Cardiac muscle cell (in vitro differentiated cells and primary cell): ENCODE measurements around the gene MRPS10. TPM values are rescaled to one million over a fixed set of nuclear protein-coding genes. Genes with fewer than 3 reads are reported as not detected.
A peak's percentile ranks its signal among the peaks of the same experiment; 100 is the strongest.
"Not testable (repeated sequence)": the region's sequence is repeated elsewhere in the genome, so short reads cannot be mapped to it uniquely, and the experiment has no call there.

ENCODE experiments used
- DNase-seq, 2 donors: peaks; one replicate each; pipeline versions ENCODE4 v3.0.0 to v3.0.0-alpha.2; 2010 to 2017; ENCODE audit warnings: low read depth in 1 of 2, low spot score in 1 of 2
- H3K27ac ChIP-seq: fragments of 200-600 bp; sonication (generic); 2 replicates; pipeline ENCODE4 v1.5.1; 2016
- H3K27me3 ChIP-seq: fragments of 200-600 bp; sonication (generic); 2 replicates; pipeline ENCODE4 v1.6.0; 2016; ENCODE audit warnings: control low read depth
- H3K36me3 ChIP-seq: fragments of 200-600 bp; sonication (generic); 2 replicates; pipeline ENCODE4 v1.5.1; 2016; ENCODE audit warnings: control low read depth
- H3K4me1 ChIP-seq: fragments of 200-600 bp; sonication (generic); 2 replicates; pipeline ENCODE4 v1.8.1; 2017; ENCODE audit warnings: low read depth, mild to moderate bottlenecking, mixed run types
- H3K4me3 ChIP-seq: fragments of 200-600 bp; sonication (generic); 2 replicates; pipeline ENCODE4 v1.5.1; 2016; ENCODE audit warnings: mild to moderate bottlenecking
- H3K9me3 ChIP-seq: fragments of 200-600 bp; sonication (generic); 2 replicates; pipeline ENCODE4 v1.5.1; 2017; ENCODE audit warnings: low read depth, mild to moderate bottlenecking, control low read depth
- polyA plus RNA-seq: library from polyadenylated mRNA; unstranded; fragments of >200 nt; fragmentation: Nextera tagmentation; extraction: Ambion mirVana; gene quantifications from 2 replicates; pipeline ENCODE4 v1.2.1, GENCODE V29; 2016
- total RNA-seq: library from RNA; depleted of rRNA; stranded (reverse); fragments of >200 nt; gene quantifications from 2 replicates; pipeline ENCODE4 v1.2.3, GENCODE V29; 2016
- TF ChIP-seq, protein P1 (sequence below): IDR thresholded peaks from 2 replicates; pipeline ENCODE4 v1.5.1; 2012; ENCODE audit warnings: low read depth, mild to moderate bottlenecking, low read length

Gene MRPS10
- total and polyA plus RNA-seq, 2 experiments from 2014 or later = 15.8 to 39.8 TPM

- no peaks in the 10 kb centered on the region for H3K27me3 ChIP-seq
- H3K36me3 ChIP-seq = no peaks in the 10 kb centered on the region
- H3K4me3 ChIP-seq = no peak overlapping the region
- no peak overlapping the region for H3K27ac ChIP-seq
- no peak for DNase-seq
- H3K9me3 ChIP-seq = no peaks in the 10 kb centered on the region
- TF ChIP-seq, protein P1, sequence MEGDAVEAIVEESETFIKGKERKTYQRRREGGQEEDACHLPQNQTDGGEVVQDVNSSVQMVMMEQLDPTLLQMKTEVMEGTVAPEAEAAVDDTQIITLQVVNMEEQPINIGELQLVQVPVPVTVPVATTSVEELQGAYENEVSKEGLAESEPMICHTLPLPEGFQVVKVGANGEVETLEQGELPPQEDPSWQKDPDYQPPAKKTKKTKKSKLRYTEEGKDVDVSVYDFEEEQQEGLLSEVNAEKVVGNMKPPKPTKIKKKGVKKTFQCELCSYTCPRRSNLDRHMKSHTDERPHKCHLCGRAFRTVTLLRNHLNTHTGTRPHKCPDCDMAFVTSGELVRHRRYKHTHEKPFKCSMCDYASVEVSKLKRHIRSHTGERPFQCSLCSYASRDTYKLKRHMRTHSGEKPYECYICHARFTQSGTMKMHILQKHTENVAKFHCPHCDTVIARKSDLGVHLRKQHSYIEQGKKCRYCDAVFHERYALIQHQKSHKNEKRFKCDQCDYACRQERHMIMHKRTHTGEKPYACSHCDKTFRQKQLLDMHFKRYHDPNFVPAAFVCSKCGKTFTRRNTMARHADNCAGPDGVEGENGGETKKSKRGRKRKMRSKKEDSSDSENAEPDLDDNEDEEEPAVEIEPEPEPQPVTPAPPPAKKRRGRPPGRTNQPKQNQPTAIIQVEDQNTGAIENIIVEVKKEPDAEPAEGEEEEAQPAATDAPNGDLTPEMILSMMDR = no peak
- H3K4me1 ChIP-seq = no peaks in the 10 kb centered on the region
Measured at GRCh38 chr6:42193491-42193894, 24.2 kb downstream of the MRPS10 start.

GRCh38 chr6:42192385-42192784 lies 25.3 kb downstream of the MRPS10 start:
- H3K27me3 ChIP-seq, H3K4me1 ChIP-seq, H3K9me3 ChIP-seq, H3K36me3 ChIP-seq, H3K4me3 ChIP-seq, DNase-seq, H3K27ac ChIP-seq: not testable (repeated sequence)

GRCh38 chr6:42190554-42191183 lies 27.0 kb downstream of the MRPS10 start:
- Histone ChIP-seq H3K4me3 (no peak overlapping the region), H3K27ac (no peak overlapping the region), H3K27me3 (no peaks in the 10 kb centered on the region), H3K9me3 (no peaks in the 10 kb centered on the region), H3K4me1 (no peaks in the 10 kb centered on the region), H3K36me3 (no peaks in the 10 kb centered on the region)
- peak in 1 of 2 donors; percentile 48 for DNase-seq
- TF ChIP-seq, protein P1 = no peak

DNA sequence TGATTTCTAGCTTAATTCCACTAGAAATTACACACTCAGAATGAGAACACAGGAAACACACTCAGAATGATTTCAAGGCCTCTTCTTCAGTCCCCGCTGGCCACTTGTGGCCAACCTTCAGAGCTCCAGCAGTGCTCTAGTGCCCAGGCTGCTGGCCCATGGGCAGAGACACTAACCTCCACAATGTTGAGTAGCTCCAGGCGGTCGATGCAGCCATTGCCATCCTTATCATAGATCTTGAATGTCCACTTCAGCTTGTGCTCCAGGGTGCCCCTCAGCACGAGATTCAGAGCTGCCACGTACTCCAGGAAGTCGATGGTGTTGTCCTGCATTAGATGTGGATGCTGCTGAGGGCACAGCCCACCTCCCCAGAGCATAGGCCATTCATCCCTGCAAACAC lies 29.3 kb downstream of the MRPS10 start:
- H3K4me3 ChIP-seq = no peak overlapping the region
- no peak for DNase-seq
- no peaks in the 10 kb centered on the region for H3K36me3 ChIP-seq
- no peaks in the 10 kb centered on the region for H3K4me1 ChIP-seq
- no peaks in the 10 kb centered on the region for H3K27me3 ChIP-seq
- TF ChIP-seq, protein P1 = no peak
- no peaks in the 10 kb centered on the region for H3K9me3 ChIP-seq
- H3K27ac ChIP-seq = no peak overlapping the region

GRCh38 chr6:42185597-42185996 lies 32.1 kb downstream of the MRPS10 start:
- Histone ChIP-seq H3K36me3 (no peaks in the 10 kb centered on the region), H3K27ac (no peak overlapping the region), H3K9me3 (no peaks in the 10 kb centered on the region), H3K4me1 (no peaks in the 10 kb centered on the region), H3K4me3 (no peak overlapping the region), H3K27me3 (no peaks in the 10 kb centered on the region)
- TF ChIP-seq, protein P1 = no peak
- DNase-seq = peak in 1 of 2 donors; percentile 21

DNA sequence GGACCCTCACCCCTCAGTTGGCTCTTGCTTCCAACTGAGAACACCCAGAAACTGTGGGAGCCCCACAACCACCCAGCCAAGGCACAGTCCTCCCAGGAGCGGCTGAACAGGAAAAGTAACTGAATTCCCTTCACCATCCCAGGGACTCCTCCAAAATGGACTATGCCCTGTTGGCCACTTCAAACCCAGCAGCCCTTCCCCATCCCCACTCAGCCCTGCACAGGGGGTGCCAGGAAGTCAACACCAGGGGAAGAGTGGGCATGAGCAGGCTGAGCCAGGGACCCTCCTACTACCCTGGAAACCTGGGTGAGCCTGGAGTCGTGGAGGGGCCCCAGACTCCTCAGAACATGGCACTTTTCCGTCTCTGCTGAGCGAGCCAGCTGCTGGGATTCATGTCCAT lies 33.2 kb downstream of the MRPS10 start:
- TF ChIP-seq, protein P1 = no peak
- no peaks in the 10 kb centered on the region for H3K9me3 ChIP-seq
- DNase-seq = no peak
- H3K27me3 ChIP-seq = no peaks in the 10 kb centered on the region
- H3K27ac ChIP-seq = no peak overlapping the region
- H3K36me3 ChIP-seq = no peaks in the 10 kb centered on the region
- H3K4me3 ChIP-seq = no peak overlapping the region
- H3K4me1 ChIP-seq = no peaks in the 10 kb centered on the region
